HCT116 (cell line): ENCODE results near the gene CCDC146. TPM values are rescaled to one million over a fixed set of nuclear protein-coding genes. Genes with fewer than 3 reads are reported as not detected.
A peak's percentile ranks its signal among the peaks of the same experiment; 100 is the strongest.
"Not testable (repeated sequence)": the region's sequence is repeated elsewhere in the genome, so short reads cannot be mapped to it uniquely, and the experiment has no call there.

Experiments
- ATAC-seq: fragments of 200-7000 bp; cut with Tn5 transposase; 2 replicates; pipeline ENCODE4 v1.9.1; 2020; ENCODE audit warnings: mild to moderate bottlenecking, moderate library complexity
- BruUV-seq: library from RNA; stranded (reverse); fragments of 400-500 nt; replicated peaks from 2 replicates; lab custom pipeline; 2021; lab: Mats Ljungman, UMichigan
- CTCF ChIA-PET: fragments of 300-600 bp; sonication (Branson Sonifier 250); formaldehyde crosslinking; loops from one replicate; lab custom pipeline; 2021; ENCODE audit warnings: antibody characterized with exemption; lab: Charles Lee
- POLR2A ChIA-PET: fragments of 300-600, 350-600 bp; sonication (Branson Sonifier 250); formaldehyde crosslinking; loops from one replicate; lab custom pipeline; 2021; ENCODE audit warnings: antibody characterized with exemption; lab: Charles Lee
- RAD21 ChIA-PET, 2 experiments: fragments of 300-600 bp; sonication (Branson Sonifier 250); formaldehyde crosslinking; loops; one replicate each; lab custom pipeline; 2023; ENCODE audit warnings: low total read pairs in 2 of 2; ENCODE audit not compliant: uncharacterized antibody in 2 of 2, unreplicated experiment in 2 of 2, low non-redundant PET in 1 of 2; lab: Charles Lee
- DNase-seq: peaks from one replicate; pipeline ENCODE4 v3.0.0-alpha.2; 2010; ENCODE audit warnings: low read depth, low spot score
- H2AFZ ChIP-seq: fragments of 200-600 bp; shearing (Covaris generic), sonication (generic); 2 replicates; pipeline ENCODE4 v1.6.1; 2017; ENCODE audit warnings: low read depth, mixed run types, mixed read lengths, antibody characterized with exemption, low read length; ENCODE audit not compliant: poor library complexity, severe bottlenecking
- H3K27ac ChIP-seq: 2 replicates; pipeline ENCODE4 v1.5.1; 2012; ENCODE audit warnings: low read depth, low read length
- H3K27me3 ChIP-seq: fragments of 200-600 bp; sonication (generic); 2 replicates; pipeline ENCODE4 v1.6.1; 2016; ENCODE audit warnings: mixed run types, low read length, mixed read lengths; ENCODE audit not compliant: insufficient read depth
- H3K36me3 ChIP-seq, 2 experiments: fragments of 200-500 bp in 1 of 2; fragments of 200-600 bp in 1 of 2; sonication (Bioruptor generic) in 1 of 2; sonication (generic) in 1 of 2; 2 replicates each; pipeline versions ENCODE4 v1.5.1 to v1.6.1; 2014 to 2016; ENCODE audit warnings: low read length in 2 of 2, inconsistent platforms in 1 of 2, mixed read lengths in 1 of 2, mixed run types in 1 of 2; ENCODE audit not compliant: insufficient read depth in 2 of 2, control insufficient read depth in 1 of 2
- H3K4me1 ChIP-seq, 2 experiments: fragments of 200-600 bp in 1 of 2; sonication (generic) in 1 of 2; 2 replicates each; pipeline versions ENCODE4 v1.5.1 to v1.6.1; 2012 to 2017; ENCODE audit warnings: low read length in 2 of 2, inconsistent platforms in 1 of 2, mild to moderate bottlenecking in 1 of 2, mixed read lengths in 1 of 2, mixed run types in 1 of 2, moderate library complexity in 1 of 2; ENCODE audit not compliant: insufficient read depth in 2 of 2, control insufficient read depth in 1 of 2
- H3K4me2 ChIP-seq: fragments of 200-600 bp; sonication (generic); 2 replicates; pipeline ENCODE4 v1.6.1; 2017; ENCODE audit warnings: mixed run types, low read length, mixed read lengths
- H3K4me3 ChIP-seq, 2 experiments: fragments of 200-600 bp in 1 of 2; sonication (generic) in 1 of 2; replicated peaks in 1 of 2; 2 replicates each; pipeline ENCODE4 v1.5.1; 2011 to 2016; ENCODE audit warnings: low read length in 2 of 2, control low read depth in 1 of 2, low read depth in 1 of 2, mild to moderate bottlenecking in 1 of 2, mixed read lengths in 1 of 2, mixed run types in 1 of 2
- H3K79me2 ChIP-seq: fragments of 200-600 bp; sonication (generic); 2 replicates; pipeline ENCODE4 v1.6.1; 2017; ENCODE audit warnings: mild to moderate bottlenecking, mixed run types, low read length, moderate library complexity, mixed read lengths; ENCODE audit not compliant: insufficient read depth
- H3K9ac ChIP-seq: fragments of 200-600 bp; sonication (generic); 2 replicates; pipeline ENCODE4 v1.6.1; 2016; ENCODE audit warnings: low read length, mixed read lengths
- H3K9me2 ChIP-seq: fragments of 200-600 bp; sonication (generic), shearing (Covaris generic); 2 replicates; pipeline ENCODE4 v1.6.1; 2017; ENCODE audit warnings: mixed run types, mild to moderate bottlenecking, moderate library complexity; ENCODE audit not compliant: insufficient read depth
- H3K9me3 ChIP-seq, 2 experiments: fragments of 200-500 bp in 1 of 2; fragments of 200-600 bp in 1 of 2; sonication (Bioruptor generic) in 1 of 2; sonication (generic) in 1 of 2; 2 replicates each; pipeline ENCODE4 v1.6.1; 2014 to 2017; ENCODE audit warnings: low read length in 2 of 2, mixed read lengths in 2 of 2, inconsistent platforms in 1 of 2, low read depth in 1 of 2, mild to moderate bottlenecking in 1 of 2, mixed run types in 1 of 2, moderate library complexity in 1 of 2; ENCODE audit not compliant: control insufficient read depth in 1 of 2, insufficient read depth in 1 of 2
- H4K20me1 ChIP-seq: fragments of 200-600 bp; sonication (generic), shearing (Covaris generic); 2 replicates; pipeline ENCODE4 v1.6.1; 2017; ENCODE audit warnings: mixed run types, mild to moderate bottlenecking, moderate library complexity; ENCODE audit not compliant: insufficient read depth
- intact Hi-C: fragments of 100-400 bp; cut with micrococcal nuclease; formaldehyde crosslinking; loops from 2 replicates; pipeline ENCODE4 v1.10.0; 2022
- total RNA-seq: library from RNA; stranded (reverse); gene quantifications from one replicate; pipeline ENCODE4 v1.2.1, GENCODE V29; 2021; ENCODE audit not compliant: unreplicated experiment

Gene CCDC146
- total RNA-seq, 1 experiment from 2014 or later, result 6.3 TPM

- H3K27ac ChIP-seq, H2AFZ ChIP-seq, POLR2A ChIA-PET, H3K9me2 ChIP-seq, CTCF ChIA-PET, H3K4me1 ChIP-seq, H3K9me3 ChIP-seq, H3K27me3 ChIP-seq, H3K4me2 ChIP-seq, RAD21 ChIA-PET, intact Hi-C loops, H3K36me3 ChIP-seq, H3K79me2 ChIP-seq, H4K20me1 ChIP-seq, DNase-seq, H3K9ac ChIP-seq, BruUV-seq, H3K4me3 ChIP-seq: not testable (repeated sequence)
- peak; percentile 84 for ATAC-seq
Observed at GRCh38 chr7:77154917-77155464, 32.6 kb downstream of the CCDC146 start.

- H3K79me2 ChIP-seq, H3K4me1 ChIP-seq, RAD21 ChIA-PET, H2AFZ ChIP-seq, H3K9ac ChIP-seq, H3K9me2 ChIP-seq, CTCF ChIA-PET, H3K27ac ChIP-seq, intact Hi-C loops, POLR2A ChIA-PET, H3K9me3 ChIP-seq, H3K36me3 ChIP-seq, BruUV-seq, ATAC-seq, H3K4me2 ChIP-seq, H4K20me1 ChIP-seq, DNase-seq, H3K27me3 ChIP-seq, H3K4me3 ChIP-seq: not testable (repeated sequence)
Observed at GRCh38 chr7:77155601-77156377, 33.4 kb downstream of the CCDC146 start.

GRCh38 chr7:77157034-77157433 is 34.6 kb downstream of the CCDC146 start:
- CTCF ChIA-PET, BruUV-seq, H3K9ac ChIP-seq, H2AFZ ChIP-seq, POLR2A ChIA-PET, H3K79me2 ChIP-seq, DNase-seq, H3K4me2 ChIP-seq, RAD21 ChIA-PET, H4K20me1 ChIP-seq, H3K36me3 ChIP-seq, intact Hi-C loops, H3K9me3 ChIP-seq, H3K4me1 ChIP-seq, H3K27me3 ChIP-seq, H3K9me2 ChIP-seq, H3K4me3 ChIP-seq, H3K27ac ChIP-seq: not testable (repeated sequence)
- peak; percentile 58 for ATAC-seq
